ENCODE measurements around the gene TM9SF3.
A peak's percentile ranks its signal among the peaks of the same experiment; 100 is the strongest.

TM9SF3 gene

DNA sequence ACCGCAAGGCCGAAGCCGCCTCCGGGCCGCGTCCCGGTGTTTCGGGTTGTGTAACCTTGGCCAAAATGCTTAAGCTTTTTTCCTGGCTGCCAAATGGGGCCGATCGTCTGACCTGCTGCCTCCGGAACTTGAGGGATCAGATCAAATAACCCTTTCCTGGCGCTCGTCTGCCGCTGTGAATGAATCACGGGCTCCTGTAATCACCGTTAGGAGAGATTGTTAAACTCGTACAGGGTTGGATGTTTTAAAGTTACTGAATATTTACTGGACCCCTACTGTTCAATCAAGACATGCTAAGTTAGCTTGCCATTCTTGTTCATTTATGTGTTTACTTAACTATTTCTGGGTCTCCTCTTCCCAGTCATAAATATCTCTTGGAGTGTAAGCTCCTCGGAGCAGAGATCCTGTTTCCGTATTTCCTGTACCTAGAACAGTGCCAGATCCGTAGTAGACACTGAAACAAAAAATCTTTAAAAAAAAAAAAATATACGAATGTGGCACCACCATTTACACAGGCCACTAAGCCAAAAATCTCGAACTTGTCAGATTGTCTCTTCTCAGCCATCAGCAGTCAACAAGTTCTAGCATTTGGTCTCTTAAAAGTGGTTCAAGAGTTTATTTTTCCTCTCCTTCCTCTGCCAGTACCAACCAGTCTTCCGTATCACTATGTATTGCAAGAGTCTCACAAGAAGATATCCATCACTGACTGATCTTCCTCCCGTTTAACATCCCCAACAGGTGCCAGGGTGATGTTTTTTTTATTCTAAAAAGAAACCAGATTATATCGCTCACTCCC, 650 bp upstream of the TM9SF3 start:
- no peak for TF ChIP-seq CTCF (IDR thresholded peaks at IDR 0.05; ENCODE audit: low read depth, low read length)
- Histone ChIP-seq H3K4me1 (peaks cover 7% of the 10 kb centered on the region), H3K27me3 (no peaks in the 10 kb centered on the region), H3K4me3 (ENCODE audit: low read depth, low read length) (peak overlapping the region; percentile 69), H3K36me3 (0 out of 2 replicates have a peak, but pooled peaks cover 2% of the 10 kb centered on the region), H3K9me3 (no peaks in the 10 kb centered on the region)
- no peak for DNase-seq

- H3K4me3 ChIP-seq (ENCODE audit: low read depth, low read length): peak overlapping the region; percentile 91
- no peaks in the 10 kb centered on the region for H3K9me3 ChIP-seq
- H3K4me1 ChIP-seq: peaks cover 7% of the 10 kb centered on the region
- 0 out of 2 replicates have a peak, but pooled peaks cover 2% of the 10 kb centered on the region for H3K36me3 ChIP-seq
- TF ChIP-seq CTCF (IDR thresholded peaks at IDR 0.05; ENCODE audit: low read depth, low read length): no peak
- no peaks in the 10 kb centered on the region for H3K27me3 ChIP-seq
- DNase-seq: no peak
These were observed 935 bp downstream of the TM9SF3 start for GRCh38 chr10:96585736-96586418.

DNA sequence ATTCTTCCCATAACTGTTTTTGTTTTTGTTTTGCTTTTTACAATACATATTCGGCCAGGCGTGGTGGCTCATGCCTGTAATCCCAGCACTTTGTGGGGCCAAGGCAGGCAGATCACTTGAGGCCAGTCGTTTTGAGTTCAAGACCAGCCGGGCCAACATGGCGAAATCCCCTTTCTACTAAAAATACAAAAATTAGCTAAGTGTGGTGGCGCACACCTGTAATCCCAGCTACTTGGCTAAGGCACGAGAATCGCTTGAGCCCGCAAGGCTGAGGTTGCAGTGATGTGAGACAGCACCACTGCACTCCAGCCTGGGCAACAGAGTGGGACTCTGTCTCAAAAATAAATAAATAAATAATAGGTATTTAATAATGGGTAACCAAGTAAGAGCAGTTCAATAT, 2.3 kb downstream of the TM9SF3 start:
- H3K4me1 ChIP-seq: peaks cover 7% of the 10 kb centered on the region
- H3K4me3 ChIP-seq (ENCODE audit: low read depth, low read length): no peak overlapping the region

DNA sequence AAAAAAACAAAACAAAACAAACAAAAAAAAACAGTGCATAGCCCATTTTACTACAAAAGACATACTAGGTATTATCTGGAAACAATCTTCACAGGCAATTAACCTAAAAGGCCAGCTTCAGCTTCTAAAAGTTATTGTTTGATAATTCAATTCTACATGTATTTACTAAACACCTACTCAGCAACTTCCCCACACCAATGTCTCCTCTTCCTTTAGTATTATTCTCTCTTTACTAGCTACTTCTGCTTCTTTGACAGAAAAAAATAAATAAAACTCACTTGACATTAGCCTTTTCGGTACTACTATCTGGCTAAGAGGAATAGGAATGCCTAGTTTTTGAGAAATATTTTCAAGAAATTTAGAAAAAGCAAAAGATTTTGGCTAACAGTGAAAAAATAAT, 2.8 kb downstream of the TM9SF3 start:
- Histone ChIP-seq H3K36me3 (0 out of 2 replicates have a peak, but pooled peaks cover 2% of the 10 kb centered on the region), H3K9me3 (no peaks in the 10 kb centered on the region), H3K4me3 (ENCODE audit: low read depth, low read length) (no peak overlapping the region), H3K4me1 (peaks cover 7% of the 10 kb centered on the region), H3K27me3 (no peaks in the 10 kb centered on the region)
- TF ChIP-seq CTCF (IDR thresholded peaks at IDR 0.05; ENCODE audit: low read depth, low read length): no peak
- DNase-seq: no peak

More for the DNA sequence above, 2.3 kb downstream of the TM9SF3 start:
- 0 out of 2 replicates have a peak, but pooled peaks cover 2% of the 10 kb centered on the region for H3K36me3 ChIP-seq
- no peak for DNase-seq
- TF ChIP-seq CTCF (IDR thresholded peaks at IDR 0.05; ENCODE audit: low read depth, low read length): no peak
- H3K27me3 ChIP-seq: no peaks in the 10 kb centered on the region
- H3K9me3 ChIP-seq: no peaks in the 10 kb centered on the region

GRCh38 chr10:96579133-96579532, 7.7 kb downstream of the TM9SF3 start:
- no peak overlapping the region for H3K4me3 ChIP-seq (ENCODE audit: low read depth, low read length)
- no peak for DNase-seq
- no peak for TF ChIP-seq CTCF (IDR thresholded peaks at IDR 0.05; ENCODE audit: low read depth, low read length)
- H3K4me1 ChIP-seq: no peaks in the 10 kb centered on the region
- no peaks in the 10 kb centered on the region for H3K9me3 ChIP-seq
- H3K36me3 ChIP-seq: peaks cover 15% of the 10 kb centered on the region
- H3K27me3 ChIP-seq: no peaks in the 10 kb centered on the region

- H3K36me3 ChIP-seq: peaks cover 15% of the 10 kb centered on the region
- TF ChIP-seq CTCF (IDR thresholded peaks at IDR 0.05; ENCODE audit: low read depth, low read length): no peak
- DNase-seq: no peak
- H3K4me3 ChIP-seq (ENCODE audit: low read depth, low read length): no peak overlapping the region
- no peaks in the 10 kb centered on the region for H3K4me1 ChIP-seq
- no peaks in the 10 kb centered on the region for H3K9me3 ChIP-seq
- H3K27me3 ChIP-seq: no peaks in the 10 kb centered on the region
These were observed 8.2 kb downstream of the TM9SF3 start for GRCh38 chr10:96578633-96579032.
